ENCODE measurements around the gene ZFPL1.

DNA sequence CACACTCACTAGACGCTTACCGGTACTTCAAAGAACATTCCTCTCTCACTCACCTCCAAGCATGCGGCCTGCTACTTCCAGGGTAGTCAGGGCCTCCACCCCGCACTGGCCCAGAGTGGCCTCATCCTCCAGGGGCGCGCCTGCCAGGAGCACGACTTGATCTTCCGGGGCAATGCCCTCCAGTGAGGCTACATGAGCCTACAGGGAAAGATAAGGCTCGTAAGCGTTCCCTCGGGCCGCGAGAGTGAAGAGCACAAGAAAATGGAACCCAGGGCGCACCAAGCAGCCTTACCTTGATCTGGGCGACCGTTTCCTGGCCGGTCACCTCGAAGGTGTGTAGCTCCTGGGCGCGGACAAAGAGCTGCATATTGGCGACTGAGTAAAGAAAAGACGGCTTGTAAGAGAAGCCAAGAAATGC is 37.4 kb downstream of the ZFPL1 start:
- TF ChIP-seq CTCF (IDR thresholded peaks at IDR 0.05; ENCODE audit: insufficient read depth, low read length, poor library complexity, severe bottlenecking) (no peak), EZH2phosphoT487 (conservative IDR thresholded peaks at IDR 0.05; ENCODE audit: low read length) (no peak)
